ENCODE results near the gene EVA1B.

EVA1B gene

DNA sequence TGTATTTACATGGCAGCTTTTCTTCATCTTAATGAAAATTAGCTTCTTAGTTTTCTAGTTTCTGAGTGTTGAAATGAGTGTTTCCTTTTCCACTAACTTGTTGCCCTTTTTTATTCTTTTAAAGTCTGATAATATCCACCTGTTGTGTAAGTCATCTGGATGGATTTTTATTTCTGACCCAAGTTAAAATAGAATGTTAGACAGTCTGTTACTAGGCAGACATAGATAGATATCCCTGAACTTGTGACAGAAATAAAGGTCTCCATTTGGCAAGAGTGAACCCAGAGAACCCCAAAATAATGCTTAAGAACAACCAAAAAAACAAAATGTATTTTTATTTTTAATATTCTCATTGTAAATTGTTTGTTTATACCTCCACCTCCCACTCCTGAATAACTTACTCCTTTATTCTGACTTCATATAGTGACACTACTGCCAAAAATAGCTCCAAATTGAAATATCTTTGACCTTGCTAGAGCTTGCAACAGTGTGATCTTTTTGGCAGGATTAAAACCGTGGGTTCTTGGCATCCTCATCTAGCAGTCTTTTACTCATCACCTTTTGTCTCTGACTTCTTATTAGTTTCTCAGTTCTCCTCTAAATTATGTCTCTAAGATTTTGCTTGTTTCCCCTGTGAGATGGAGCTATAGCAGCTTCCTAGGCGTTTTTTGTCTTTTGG, 44.2 kb downstream of the EVA1B start:
- no peak for DNase-seq (ENCODE audit: low read depth in 3 of 3)

DNA sequence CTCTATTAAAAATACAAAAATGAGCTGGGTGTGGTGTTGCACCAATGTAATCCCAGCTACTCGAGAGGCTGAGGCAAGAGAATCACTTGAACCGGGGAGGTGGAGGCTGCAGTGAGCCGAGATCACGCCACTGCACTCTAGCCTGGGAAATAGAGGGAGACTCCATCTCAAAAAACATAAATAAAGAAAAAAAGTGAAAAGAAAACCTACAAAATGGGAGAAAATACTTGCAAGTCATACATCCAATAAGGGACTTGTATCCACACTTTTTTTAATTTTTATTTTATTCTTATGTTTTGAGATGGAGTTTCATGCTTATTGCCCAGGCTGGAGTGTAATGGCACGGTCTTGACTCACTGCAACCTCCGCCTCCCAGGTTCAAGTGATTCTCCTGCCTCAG, 46.8 kb downstream of the EVA1B start:
- DNase-seq (ENCODE audit: low read depth in 3 of 3) = no peak

DNA sequence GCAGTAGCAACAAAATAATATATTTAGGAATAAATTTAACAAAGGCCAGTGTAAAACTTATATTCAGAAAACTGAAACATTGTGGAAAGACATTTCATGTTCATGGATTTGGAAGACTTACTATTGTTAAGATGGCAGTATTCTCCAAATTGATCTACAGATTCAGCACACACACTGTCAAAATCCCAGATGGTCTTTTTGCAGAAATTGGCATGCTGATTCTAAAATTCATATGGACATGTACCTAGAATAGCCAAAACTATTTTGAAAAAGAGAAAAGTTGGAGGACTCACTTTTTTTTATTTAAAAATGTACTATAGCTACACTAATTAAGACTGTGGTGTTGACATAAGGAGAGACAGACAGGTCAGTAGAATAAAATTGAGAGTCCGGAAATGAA, 49.2 kb downstream of the EVA1B start:
- DNase-seq (ENCODE audit: low read depth in 3 of 3) = no peak

DNA sequence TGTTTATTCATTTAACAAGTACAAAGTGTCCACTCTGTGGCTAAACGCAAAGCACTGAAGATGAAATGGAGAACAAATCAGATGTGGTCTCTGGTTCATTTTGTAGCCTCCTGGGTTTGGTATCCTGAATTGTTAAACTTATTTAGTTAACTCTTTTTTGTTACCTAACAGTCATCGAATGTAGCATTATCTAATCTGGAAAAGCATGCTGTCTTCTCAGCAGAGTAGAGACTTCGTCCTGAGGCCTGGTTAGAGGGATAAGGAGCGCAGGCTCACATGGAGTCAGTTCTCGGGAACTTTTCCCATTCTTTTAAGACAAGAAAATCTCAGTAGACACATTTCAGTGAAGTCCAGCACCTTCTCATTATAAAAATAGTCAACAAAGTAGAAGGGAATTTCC, 50.4 kb downstream of the EVA1B start:
- DNase-seq (ENCODE audit: low read depth in 3 of 3) = no peak

Data from stimulated activated CD4-positive, alpha-beta T cell treated with anti-CD3 and anti-CD28 coated beads, TNF-alpha, amount 100 ng/mL, for 48 hours (primary cell).